EL (cell line): ENCODE measurements around the gene NTNG1.
"Not testable (repeated sequence)": the region's sequence is repeated elsewhere in the genome, so short reads cannot be mapped to it uniquely, and the experiment has no call there.

Source experiments
- DNase-seq: peaks from one replicate; pipeline ENCODE4 v3.0.0-alpha.2; 2016

NTNG1 gene

DNA sequence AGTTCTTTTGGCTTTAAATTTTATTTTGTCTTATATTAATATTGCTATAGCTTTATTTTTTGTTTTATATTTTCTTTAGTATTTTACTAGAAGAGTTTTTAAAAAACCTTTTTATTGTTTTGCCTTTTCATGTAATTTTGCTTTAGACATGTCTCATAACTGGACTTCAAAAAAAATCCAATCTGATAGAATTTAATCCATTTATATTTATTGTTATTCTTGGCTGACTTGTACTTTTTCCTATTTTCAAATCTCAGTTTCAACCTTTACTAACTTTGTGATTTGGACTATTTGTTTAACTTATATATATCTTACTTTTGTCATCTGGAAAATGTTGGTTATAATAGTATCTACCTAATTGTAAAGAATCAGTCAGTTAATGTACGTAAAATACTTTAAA, 61.2 kb downstream of the NTNG1 start:
- no peak for DNase-seq

DNA sequence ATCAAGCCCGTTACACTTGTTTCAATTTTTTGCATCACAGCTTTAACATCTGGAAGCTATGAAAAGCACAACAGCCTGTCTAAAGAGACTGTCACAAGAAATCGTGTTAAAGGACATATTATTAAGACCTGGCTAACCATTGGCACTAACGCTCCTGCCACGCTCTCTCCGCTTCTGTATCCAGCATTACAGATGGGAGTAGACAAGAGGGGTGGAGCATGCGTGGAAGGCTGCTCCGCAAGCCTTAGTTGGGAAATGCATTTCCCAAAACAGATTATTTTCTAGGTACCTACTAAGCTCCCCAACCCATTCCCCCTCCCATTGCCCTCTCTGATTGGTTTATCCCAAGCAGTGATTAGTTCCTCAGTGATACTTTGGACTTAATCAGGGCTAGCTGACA, 72.4 kb downstream of the NTNG1 start:
- DNase-seq, result no peak

DNA sequence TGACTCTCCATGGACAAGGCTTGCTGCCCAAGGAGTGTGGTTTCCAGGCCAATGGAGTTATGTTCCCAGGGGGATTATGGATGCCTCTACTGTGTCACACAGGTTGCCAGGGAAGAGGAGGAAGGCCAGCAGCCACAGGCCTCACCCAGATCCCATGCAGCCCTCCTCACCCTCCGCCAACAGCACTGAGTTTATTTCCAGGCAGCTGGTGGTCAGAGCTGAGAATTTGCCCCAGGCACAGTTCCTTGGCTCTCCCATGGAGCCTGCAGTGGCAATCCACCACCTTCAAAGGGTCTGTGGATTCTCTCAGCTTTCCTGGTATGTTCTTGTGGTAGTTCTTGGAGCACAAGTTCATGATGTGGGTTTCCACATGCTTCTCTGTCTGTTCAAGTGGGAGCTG, 79.2 kb downstream of the NTNG1 start:
- DNase-seq, result peak; percentile 63

DNA sequence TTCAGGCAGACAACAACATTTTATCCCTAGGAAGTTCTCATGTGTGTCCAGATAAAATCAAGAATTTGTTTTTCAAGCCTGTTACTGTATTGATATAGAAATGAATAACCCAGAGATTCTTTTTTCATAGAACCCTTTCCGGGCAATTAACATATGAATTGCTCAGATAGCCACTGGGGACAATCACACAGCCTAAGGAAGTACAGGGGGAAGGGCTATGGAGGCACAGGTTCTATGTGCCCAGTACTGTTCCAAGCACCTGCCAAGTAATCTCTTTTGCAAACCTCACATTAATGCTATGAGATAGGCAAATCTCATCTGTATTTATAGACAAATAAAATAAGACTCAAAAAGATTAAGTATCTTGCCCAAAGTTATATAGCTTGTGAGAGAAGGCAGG, 84.9 kb downstream of the NTNG1 start:
- no peak for DNase-seq

DNA sequence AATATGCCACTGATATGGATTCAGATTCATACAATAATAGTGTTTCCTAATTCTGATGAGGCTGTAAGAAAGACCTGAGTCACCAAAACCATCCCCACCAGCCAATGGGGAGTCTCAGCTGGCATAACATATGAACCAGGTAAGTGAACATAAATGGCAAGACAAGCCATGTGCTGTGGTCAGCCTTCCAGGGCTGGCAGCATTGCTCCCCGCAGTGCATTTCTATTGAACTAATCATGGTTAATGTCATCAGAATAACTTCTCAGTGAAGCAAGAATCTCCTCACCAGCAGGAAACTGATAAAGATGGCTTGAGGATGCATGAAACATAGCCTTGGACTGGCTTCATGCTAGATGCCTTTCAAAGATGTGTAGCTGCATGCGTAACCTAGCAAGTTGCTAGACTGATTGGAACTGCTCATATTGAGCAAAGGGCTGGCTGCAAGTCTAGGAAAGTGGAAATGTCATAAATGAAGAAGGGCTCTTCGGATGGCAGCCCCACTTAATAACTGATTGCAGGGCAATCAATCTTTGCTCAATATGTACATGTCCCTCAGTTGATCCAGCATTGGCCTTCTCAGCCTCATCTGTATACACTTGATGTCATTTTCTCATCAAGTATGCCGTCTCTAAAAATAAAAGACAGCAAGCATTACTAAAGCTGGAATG, 88.0 kb downstream of the NTNG1 start:
- DNase-seq, result peak; percentile 34

DNA sequence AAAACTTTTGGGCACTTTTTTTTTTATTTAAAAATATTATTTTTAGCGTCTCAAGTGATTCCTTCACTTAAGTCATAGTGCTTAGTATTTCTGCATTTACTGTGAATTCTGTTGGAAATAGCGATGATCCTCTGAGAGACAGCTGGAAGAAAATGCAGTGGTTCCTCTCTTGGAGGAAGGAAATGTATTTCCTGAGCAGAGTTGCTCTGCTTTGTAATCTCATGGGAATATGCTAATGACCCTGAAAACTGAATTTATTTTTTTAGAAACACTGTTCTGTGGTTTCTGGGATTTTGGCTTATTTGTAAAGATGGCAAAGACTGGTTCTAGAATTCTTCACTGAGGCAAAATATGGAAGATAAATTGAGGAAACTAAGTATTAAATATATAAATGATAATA, 88.9 kb downstream of the NTNG1 start:
- DNase-seq, result no peak

DNA sequence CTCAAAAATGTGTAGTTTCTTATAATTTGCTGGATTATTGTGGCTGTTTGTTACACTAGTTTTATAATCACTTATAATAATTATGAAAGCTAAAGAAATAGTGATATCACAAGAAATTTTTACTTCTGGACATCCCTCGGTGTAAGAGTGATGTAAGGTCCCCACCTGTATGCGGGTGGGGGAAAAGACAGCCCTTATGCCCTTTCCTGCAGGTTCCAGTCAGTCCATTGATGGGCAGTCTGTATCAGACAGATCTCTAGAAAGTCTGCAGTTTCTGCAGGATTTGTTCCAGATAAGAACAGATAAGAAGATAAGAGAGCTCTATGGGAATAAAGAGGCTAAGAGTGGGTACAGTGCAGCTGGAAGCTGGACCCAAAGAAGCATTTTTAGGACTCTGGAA, 89.3 kb downstream of the NTNG1 start:
- no peak for DNase-seq

DNA sequence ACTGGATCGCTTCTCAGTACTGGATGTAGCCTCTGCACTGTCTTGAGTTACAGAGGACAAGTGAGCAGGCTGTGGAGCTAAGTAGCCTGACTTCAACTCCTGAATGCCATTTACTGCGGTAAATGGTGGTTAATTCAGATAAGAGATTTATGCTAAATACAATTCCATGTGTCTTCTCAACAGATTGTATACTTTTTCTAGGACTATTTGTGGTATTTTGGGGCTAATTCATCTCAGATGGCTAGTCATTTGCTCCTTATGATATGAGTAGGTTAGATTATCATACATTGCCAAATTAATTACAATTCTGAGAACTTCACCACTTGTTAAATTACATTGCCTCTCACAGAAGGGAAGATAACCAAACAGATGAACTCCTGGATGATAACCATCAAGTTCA, 90.5 kb downstream of the NTNG1 start:
- DNase-seq, result no peak

DNA sequence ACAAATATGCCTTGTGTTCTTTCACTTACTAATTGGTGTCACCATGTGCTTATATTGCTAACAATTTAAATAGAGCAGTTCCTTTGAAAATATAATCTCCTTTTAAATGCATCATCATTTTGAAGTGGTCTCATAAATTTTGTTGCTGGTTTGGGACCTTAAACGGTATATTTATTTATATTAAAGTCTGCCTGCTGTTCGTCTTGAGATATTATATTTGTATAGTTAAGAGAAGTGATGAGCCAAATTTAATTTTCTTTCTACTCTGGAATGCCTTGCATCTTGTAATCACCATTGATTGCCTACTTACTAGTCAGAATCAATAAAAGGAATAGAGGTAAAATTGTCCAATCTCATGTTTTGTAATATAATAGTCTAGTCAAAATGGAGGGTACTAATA, 91.6 kb downstream of the NTNG1 start:
- DNase-seq, result no peak

DNA sequence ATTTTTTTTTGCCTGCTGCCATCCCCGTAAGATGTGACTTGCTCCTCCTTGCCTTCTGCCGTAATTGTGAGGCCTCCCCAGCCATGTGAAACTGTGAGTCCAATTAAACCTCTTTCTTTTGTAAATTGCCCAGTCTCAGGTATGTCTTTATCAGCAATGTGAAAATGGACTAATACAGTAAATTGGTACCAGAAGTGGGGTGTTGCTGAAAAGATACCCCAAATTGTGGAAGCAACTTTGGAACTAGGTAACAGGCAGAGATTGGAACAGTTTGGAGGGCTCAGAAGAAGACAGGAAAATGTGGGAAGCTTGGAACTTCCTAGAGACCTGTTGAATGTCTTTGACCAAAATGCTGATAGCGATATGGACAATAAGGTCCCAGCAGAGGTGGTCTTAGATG, 95.9 kb downstream of the NTNG1 start:
- DNase-seq, result not testable (repeated sequence)

DNA sequence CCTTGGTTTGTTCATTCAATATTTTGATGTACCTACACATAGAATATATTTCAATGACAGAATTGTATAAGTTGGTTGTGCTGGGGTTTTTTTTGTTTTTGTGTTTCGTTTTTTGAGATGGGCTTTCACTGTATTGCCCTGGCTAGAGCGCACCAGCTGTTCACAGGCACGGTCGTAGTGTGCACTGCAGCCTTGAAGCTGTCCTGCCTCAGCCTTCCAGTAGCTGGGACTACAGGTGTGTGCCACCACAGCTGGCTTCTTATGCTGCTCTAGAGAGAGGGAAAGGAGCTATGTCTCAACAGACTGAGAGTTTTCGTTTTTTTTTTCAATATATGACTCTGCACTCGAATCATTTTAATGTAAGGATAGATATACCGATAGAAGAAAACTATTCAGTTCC, 102.6 kb downstream of the NTNG1 start:
- DNase-seq, result no peak

DNA sequence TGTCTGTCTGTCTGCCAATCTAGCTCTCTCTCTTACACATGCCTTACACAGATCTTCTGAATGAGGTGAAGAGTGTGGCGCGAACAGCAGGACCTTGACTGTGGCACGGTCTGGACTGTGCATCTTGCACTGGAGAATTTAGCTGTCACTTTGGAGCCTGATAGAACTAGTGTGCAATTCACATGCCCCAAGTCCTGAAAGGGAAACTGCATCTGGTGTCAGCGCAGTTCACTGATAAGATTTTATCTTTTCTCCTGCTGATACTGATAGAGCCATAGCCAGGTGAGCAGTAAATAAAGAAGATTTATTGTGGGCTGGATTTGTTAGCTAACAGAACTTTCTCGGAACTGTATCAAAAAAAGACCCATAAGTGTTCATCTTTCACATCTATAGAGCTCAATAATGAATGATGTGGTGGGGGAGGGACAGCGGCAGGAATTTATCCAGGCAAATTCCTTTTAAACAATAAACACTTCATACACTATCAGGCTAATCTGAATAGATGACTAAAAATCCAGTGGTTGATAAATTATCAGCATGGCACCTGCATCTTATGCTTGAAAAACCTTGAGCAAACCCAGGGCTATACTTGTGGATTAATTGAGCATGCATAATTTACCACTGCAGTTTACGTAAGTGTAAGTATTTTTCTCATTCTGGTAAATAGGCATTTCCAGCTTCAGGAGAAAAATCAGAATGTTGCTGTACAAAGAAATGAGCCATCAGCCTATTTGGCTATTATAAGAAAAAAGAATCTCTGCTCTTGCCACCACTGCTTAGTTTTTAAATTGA, 104.1 kb downstream of the NTNG1 start:
- no peak for DNase-seq

DNA sequence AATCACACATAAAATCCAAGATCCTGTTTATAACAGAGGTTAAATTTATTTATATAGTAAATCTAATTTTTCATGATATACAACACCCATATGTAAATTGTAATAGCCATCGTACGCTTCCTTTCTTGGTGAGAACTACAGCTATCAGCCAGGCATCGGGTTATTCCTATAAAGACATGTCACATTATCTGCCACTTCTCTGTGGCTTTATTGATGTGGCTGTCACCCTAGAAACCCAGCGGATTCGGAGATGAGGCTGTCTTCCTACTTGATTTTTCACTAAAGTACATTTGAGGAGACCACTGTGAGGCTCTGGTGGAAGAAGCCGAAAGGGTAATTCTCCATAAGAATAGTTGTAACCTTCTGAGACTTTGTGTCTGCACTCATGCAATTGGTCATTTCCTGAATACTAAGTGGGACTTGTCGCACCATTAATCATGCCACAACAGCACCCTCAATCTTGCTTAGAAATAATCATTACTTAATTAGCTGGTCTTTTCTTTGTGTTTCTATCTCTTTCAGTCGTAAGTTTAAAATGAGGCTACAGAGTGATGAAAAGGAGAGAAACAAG, 106.0 kb downstream of the NTNG1 start:
- no peak for DNase-seq

DNA sequence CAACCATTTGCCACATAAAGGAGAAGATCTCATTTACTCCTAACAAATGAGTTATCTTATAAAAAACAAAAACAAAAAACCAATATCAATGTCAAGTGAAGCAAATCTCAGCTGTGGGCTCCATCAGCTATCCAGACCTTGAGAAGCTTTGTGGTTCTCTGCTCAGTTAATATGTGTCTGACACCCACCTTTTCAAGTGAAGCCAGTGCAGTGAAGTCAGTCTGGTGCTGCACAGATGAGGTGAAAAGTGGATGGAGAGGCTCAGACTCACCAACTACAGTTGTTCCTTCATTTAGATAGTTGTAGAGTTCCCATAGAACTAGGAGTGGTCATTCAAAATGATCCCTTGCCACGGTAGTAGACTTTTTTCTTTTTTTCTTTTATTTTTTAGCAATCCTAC, 106.8 kb downstream of the NTNG1 start:
- no peak for DNase-seq

DNA sequence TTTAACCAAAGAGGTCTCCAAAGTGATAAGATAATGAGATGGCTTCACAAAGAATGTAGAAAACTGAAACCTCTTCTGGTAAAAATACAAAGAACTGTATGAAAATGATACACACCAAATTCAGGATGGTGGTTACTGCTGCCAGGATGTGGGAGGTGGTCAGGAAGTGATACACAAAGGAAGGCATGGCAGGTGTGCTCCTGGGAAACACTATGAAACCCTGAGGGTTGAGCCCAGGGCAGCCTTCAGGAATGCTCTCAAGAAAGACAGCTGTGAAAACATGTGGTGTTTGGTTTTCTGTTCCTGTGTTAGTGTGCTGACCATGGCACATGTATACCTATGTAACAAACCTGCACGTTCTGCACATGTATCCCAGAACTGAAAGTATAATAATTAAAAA, 109.3 kb downstream of the NTNG1 start:
- no peak for DNase-seq

DNA sequence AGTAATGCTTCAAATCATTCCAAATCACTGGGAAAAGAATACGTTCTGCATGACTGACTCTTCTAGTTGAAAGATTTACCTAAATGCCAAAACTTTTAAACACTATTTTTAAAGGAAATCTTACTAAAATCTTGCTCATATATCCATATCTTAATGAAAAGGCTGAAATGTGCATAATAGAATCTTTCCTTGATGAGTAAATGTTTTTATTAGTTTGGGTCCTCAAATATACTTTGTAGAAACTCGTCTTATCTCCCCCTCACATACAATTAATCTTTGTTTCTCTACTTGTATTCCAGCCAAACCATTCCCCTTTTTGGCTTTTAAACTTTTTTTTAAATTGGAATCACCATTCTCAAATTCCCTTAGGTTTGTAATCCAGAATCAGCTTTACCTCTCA, 110.2 kb downstream of the NTNG1 start:
- DNase-seq, result no peak

DNA sequence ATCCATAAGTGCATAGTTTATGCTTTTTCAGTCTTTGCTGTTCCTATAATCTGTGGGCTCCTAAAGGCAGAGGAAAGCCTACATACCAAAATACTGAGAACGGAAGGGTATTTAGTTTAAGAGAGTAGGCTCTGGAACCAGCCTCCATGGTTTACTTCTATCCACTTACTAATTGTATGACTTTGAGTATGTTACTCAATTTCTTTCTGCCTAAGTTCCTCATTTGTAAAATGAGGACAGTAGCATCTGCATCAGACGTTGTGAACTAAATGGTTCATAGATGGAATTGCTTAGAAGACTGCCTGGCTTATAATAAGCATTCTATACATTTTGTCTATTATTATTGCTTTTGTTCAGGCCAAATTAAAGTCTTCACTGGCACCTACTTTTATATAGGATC, 111.0 kb downstream of the NTNG1 start:
- DNase-seq, result no peak

DNA sequence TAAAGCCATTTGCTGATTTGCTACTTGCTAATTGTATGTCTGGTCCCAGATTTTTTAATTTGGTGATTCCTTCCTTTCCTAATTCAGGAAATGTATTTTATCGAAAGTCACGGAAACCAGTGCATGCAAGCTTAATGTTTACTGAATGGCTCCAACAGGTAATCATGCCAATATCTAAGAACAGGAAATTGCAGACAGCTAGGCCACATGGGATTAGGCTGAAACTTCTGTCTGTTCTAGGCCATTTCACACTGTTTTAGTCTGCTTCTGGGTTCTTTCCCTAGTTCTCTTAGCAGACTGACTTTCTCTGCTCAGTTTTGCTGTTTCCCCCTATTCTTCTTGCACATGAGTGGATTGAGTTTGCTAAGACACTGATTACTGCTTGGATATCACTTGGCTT, 111.4 kb downstream of the NTNG1 start:
- DNase-seq, result no peak

DNA sequence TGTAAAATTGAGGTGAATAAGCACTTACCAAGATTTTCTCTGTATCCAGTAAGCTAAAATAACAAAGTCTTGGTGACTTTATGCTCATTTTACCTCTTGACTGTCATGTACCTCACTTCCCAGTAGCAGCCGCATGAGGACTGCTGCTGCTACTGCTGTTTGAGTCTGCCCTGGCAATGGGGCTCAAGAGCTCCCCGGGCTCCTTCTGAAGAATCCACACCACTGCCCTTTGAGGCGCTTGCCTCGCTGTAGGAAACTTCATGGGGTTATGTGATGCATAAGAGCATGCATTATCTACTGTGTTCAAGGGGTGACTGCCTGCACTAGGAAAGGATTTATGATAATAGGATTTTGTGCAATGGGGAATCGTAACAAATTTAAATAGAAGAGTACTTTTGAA, 113.5 kb downstream of the NTNG1 start:
- DNase-seq, result no peak

DNA sequence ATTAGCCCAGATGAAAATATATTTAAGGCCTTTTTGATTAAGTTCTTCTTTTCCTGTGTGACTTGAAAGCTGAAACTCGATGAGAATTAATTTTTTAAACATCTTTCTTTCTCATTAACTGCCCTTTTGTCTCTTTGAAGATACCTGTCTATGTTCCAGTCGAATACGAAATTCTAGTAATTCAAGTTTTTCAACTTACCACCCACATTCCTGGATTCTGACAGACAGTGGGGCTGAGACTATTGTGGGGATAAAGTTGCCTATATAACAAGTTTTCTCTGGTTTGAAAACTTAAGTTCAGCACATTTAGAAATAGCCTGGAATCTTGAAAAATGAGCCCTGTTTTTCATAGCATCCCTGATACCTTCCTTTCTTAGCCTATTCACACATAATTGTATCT, 114.6 kb downstream of the NTNG1 start:
- no peak for DNase-seq

DNA sequence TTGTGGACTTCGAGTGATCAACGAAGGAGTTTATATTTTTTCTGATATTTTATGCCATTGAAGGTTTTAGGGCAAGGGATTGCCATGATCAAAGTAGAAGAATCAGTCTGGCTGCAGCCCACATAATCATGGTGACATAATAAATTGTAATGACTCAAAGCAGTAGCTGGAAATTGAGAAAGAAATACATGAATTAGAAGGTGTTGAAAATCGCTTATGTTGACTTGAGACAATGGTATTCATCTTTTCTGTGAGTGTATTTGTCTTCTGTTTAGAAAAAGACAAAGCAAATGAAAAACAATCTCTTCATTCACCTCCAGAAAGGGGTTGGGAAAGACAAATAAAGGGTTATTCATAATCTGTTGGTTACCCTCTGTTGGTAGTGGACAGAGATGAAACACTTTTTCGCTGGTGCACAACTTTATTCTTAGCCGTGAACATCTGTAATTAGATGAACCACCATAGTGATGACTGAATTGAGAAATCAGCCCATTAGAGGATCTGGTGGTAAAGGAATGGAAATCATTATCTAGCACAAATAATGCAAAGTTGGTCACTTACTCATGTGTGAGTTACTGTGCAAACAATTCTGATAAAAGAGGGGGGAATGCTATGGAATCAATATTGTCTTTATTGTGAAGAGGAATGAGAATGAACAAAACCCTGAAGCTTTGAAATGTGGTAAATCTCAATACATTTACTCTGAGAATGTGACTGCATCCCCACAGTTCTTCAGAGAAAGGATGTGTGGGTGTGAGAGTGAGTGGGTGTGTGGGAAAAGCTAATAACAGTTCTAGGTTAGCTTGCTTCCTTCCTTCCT, 121.8 kb downstream of the NTNG1 start:
- peak; percentile 28 for DNase-seq

DNA sequence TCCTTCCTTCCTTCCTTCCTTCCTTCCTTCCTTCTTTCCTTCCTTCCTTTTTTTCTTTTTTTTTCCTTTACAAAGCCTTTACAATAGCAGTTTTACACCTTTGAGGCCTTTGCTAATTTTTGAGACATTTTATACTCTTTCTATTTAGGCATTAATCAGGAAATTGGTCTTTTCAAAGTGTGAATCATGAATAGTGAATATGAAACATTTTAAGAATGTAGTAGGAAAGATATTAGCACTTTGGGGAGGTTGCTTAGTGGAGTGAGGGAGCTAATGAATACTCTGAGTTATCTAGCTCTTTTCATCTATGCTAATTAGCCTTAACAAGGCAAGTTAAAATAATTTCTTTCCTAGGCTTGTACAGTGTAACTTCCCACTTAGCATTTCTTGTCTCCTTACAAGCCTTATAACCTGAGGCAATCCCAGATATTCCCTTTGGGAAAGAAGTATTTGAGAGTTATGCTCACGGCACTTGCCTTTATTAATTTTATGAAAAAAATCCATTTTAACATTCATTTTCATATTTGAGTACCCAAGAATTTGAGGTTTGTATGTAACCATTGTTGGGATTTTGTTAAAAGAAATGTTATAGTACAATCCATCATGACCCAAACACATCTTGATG, 122.6 kb downstream of the NTNG1 start:
- DNase-seq, result no peak

DNA sequence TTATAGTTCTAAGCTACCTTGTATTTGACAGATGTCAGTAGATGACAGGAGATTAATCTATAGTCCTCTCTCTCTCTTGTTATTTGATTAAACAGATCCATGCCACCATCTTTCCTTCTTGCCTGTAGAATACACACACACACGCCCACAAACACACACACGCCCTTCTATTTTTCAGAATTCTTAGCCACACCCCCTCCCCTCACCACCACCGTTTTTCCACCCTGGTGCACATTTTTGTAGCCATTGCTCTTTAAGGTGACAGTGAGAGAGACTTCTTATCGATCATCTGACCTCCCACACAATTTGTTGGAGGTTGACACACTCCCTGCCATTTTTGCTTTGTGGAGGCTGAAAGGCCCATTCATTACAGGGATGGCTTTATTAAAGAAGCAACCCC, 123.2 kb downstream of the NTNG1 start:
- DNase-seq, result peak; percentile 1
